Measurements from ENCODE around the gene ARHGEF3.

Gene ARHGEF3

DNA sequence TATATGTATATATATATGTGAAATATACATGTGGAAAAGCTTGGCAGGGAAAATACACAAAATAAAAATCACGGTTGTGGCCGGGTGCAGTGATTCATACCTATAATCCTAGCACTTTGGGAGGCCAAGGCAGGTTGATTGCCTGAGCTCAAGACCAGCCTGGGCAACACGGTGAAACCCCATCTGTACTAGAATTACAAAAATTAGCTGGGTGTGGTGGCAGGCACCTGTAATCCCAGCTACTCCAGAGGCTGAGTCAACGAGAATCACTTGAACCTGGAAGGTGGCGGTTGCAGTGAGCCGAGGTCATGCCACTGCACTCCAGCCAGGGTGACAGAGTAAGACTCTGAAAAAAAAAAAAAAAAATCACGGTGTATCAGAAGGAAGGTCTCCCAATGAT lies 20.8 kb upstream of the ARHGEF3 start:
- DNase-seq (ENCODE audit: low spot score) = no peak

DNA sequence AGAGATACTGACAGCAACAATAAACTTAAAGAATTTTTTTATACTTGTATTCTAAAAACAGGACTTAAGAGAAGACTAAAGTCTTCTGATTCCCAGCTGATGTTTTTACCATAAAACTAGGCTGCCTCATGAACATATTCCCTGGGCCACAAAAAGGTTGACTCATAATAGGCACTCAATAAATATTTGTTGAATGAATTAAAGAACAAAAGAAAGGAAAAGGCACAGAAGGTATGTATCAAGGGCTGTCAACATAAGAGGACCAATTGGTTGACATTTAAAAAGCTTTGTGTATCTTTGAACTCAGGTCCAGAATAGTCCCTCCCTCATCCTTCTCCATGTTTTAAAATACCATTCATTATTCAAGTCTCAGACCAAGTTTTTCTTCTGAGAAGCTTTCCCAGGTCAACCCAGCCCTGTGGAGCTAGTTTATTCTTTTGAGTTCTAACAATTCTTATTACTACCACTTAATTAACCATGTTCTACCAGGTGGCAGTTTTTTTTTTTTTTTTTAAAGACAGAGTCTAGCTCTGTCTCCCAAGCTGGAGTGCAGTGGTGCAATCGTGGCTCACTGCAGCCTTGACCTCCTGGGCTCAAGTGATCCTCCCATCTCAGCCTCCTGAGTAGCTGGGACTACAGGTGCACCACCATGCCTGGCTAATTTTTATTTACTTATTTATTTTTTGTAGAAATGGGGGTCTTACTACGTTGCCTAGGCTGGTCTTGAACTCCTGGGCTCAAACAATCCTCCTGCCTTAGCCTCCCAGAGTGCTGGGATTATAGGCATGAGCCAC lies 17.5 kb upstream of the ARHGEF3 start:
- DNase-seq (ENCODE audit: low spot score) = no peak

DNA sequence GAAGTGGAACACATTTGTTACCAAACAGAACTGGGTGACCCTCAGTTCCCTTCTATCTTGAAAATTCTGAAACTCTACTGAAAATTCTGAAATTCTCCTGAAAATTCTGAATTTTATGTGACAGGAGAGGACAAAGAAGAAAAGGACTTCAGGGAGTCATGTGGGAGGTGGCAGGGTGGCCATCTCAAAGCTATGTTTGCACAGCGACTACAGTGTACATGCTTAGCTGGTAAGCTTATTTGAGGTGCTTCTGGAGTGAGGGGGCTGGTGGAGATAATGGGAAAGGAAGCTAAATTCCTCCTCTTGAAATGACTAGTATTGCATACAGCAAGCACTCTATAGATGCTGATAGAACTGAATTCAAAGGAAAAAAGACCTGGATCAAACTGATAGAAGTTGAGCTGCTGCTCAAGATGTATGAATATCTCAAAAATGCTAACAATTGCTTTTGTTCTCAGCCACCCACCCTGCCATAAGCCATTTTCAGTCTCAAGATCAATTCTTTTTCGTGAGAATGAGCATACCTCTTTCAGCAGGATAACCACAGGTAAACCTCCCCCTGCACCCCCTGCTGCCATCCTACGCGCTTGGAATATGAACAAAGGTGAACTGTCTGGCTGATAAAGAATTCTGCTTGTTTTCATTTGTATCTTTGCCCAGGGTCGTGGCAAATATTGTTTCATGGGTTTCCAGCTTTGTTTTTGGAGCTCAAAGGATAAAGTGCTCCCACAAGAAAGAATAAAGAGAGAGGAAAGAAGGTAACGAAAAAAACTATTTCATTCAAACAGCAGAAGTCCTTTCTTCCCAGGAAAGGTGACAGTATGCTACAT lies 16.6 kb upstream of the ARHGEF3 start:
- DNase-seq (ENCODE audit: low spot score) = no peak

DNA sequence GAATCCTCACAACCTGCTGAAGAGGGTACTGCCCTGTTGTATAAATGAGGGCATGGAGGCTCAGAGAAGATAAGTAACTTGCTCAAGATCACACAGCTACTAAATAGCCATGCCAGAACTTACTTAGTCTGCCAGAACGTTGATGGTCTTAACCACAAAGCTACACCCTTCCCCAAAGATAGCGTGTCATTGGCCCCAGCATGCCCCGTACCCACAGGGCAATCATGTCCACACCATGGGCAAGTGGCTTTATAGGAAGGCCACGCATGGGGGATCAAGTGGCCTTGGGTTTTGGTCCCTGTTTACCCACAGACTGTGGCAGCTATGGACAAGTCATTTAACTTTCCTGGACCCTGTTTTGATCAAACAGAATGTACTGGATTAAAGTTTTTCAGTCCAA lies 15.9 kb upstream of the ARHGEF3 start:
- no peak for DNase-seq (ENCODE audit: low spot score)

DNA sequence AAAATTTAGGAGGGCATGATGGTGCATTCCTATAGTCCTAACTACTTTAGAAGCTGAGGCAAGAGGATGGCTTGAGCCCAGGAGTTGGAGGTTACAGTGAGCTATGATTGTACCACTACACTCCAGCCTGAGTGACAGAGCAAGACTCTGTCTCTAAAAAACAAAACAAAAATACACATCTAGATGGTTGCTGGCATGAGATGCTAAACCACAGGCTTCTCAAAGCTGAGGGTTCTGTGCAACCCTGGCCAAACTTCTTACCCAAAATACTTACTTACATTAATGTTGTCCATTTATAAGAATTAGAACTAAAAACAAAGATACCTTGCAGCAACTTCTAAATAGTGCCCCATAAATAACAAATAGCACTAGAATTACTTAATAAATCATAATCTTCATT lies 14.3 kb upstream of the ARHGEF3 start:
- DNase-seq (ENCODE audit: low spot score) = no peak

DNA sequence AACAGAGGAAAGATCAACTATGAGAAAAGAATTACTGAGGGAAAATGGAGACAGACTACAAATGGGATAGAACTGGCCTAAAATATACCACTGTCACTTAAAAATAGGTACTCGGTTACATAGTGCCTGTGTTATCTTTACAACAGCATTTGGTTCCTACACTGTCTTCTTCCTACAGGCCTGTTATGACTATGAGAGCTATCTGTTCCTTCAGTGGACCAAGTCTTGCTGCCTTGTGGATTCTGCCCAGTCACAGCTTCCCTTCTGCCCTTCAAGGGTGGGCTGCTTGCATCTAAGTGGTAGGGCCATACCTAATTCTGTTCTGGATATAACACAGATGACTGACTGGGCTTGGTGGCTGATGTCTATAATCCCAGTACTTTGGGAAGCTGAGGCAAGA lies 13.8 kb upstream of the ARHGEF3 start:
- no peak for DNase-seq (ENCODE audit: low spot score)

DNA sequence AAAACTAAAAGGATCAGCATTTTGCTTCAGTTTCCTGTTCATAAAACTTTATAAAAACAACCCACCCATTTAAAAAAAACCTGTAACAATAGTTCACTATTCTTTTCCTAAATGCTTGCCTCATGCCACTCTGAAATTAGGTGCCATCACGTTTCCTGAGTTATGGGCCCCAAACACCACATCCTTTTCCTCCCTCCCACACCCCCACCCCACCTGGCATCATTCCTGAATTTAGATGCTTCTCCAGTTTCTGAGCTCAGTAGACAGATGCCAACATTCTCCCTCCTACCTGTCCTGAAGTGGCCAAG lies 11.9 kb upstream of the ARHGEF3 start:
- no peak for DNase-seq (ENCODE audit: low spot score)

DNA sequence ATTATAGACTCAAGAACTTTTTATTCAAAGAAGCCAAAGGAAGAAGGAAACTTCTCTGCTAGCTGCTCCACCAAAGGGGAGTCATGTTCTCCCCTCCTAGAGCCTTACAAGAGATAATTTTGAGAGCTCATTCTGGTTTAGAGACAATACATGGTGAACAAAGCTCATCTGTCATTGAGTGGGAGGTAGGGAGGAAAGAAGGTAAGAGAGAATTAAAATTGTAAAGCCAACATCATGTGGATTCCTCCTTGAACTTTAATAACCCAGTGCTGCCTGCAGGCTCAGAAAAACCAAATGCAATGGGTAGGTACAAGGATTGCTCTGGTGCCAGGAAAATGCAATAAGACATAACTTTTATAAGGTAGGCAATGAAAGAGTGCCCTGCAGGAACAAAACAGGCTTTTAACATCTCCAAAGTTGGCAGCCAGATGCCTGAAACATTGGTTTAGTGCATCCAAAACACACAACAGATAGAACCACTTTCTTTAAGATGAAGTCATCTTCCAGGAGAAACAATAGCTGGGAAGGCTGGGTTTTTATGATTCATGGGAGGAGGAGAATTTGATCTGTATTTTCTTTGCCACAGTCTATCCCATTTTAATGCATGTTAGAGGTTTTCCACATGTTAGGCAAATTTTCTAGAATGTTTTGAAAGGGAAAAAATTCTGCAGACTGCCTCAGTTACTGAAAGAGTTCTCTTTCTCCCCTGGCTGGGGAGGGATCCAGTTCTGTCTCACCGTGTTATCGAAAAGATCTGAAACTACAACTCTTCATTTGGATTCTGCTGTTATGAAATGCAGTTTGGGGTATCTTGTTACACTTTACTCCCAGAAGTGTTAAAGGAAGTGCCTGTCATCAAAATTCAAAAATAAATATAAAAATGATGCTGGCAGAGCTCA lies 11.3 kb upstream of the ARHGEF3 start:
- peak; percentile 44 for DNase-seq (ENCODE audit: low spot score)

DNA sequence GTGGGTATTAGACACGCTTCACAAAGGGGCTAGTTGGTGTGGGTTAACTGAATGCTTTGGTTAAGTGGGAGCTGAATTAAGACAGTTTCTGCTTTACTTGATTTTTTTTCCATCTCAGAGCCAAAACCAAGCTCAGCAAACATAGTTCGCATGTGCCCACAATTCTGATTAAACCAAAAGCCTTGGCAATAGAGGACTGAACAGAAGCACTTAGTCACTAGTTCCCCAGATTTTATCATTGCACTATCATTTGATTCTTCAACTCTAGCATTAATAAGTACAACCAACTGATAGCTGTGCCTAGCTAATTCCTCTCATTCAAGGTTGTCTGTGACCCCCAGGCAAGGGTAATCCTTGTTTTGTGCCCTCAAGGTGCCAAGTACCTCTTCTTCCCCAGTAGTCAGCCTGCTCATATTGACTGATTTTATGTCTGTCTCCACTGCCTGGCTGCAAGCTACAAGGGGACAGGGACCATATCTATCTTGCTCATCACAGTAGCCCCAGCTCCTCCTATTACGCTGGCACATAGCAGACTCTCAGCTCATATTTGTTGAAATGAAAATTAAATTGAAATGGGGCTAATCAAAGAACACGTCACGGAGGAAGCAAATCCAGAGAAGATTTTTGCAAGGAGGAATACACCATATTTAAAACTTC lies 9.9 kb upstream of the ARHGEF3 start:
- DNase-seq (ENCODE audit: low spot score) = no peak

DNA sequence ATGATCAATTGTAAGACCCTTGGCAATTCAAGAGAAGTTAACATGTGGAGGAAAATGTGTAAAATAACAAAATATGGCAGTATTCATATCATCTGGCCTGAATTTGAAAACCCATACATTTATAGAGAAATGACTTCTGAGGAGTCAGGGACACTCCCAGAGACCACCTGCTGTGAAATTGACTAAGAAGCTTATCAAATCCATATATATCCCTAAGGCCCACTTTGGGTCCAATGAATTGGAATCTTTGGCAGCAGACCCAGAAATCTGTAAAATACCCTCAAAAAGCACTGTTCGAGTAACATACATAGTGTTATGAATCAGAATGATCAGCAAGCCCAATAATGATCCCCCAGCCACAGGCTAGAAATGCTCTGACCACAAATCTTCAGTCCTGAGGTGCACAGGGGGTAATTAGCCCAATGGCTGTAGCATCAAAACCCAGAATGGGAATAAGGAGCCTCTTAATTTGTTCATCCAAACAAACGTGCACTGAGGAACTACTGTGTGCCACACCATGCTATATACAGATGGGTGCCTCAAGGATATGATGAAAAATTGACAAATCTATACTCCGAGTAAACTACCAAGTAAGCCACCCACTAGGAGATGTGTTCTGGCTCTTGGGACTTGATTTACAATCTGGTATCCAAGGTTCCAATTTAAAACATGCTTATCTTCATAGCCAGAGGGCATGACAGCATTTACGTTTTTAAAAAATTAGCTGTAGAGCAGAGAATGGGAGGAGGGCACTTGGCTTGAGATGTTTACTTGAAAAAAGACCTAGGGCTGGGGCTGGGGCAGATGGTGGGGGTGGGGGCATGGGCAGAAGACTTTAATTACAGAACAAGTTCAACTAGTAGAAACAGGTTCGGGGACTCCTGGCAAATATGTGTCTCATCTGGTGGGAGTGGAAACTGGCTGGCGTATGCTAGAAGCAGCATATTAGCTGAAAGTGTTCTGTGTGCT lies 9.1 kb upstream of the ARHGEF3 start:
- no peak for DNase-seq (ENCODE audit: low spot score)

DNA sequence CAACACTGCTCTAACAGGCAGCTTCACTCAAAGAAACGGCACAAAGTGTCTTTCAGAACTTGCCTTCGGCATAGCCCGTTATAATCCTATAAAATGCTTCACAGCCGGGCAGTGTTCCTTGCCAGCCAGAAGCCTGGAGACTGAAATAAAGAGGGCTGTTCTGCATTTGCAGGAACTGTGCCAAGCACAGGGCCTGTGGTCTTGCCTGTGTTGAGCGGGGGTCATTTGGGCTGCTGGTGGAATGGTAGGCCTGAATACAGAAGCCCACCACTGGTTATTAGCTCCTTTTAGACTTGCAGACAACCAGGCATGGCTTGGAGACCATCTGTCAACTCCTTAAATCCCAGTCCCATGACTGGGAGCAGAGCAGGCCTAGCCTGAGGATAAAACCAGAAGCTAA lies 4.7 kb upstream of the ARHGEF3 start:
- DNase-seq (ENCODE audit: low spot score) = peak; percentile 43

DNA sequence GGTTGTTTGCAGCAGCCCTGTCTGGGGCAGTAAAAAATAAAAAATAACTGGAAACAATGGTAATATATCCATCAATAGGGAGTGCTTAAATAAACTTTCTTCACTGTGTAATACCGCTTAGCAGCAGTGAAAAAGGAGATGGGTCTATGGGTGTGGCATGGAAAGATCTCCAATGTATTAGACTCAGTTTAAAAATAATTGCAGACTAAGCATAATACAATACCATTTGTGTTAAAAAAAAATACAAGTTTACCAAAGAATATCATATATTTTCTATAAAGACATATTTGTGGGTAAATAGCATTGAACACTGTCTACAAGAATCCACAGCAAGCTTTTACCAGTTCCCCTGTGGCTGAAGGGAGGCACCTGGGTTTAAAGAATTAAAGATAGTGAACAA lies 1.0 kb upstream of the ARHGEF3 start:
- DNase-seq (ENCODE audit: low spot score) = no peak

DNA sequence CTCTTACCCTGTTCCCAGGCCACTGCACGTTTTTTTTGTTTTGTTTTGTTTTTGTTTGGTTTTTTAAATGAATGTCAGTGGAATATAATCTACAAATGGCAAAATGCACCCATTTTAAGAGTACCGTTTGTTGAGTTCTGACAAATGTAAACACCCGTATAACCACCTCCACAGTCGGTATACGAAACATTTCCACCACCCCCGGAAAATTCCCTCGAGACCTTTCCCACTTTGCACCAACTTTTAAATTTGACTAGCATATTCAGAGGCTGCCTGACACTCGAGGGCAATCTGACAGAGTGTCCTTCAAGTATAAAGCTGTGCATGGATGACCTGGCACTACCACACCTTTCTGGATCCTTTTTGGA lies 613 bp upstream of the ARHGEF3 start:
- DNase-seq (ENCODE audit: low spot score) = no peak

DNA sequence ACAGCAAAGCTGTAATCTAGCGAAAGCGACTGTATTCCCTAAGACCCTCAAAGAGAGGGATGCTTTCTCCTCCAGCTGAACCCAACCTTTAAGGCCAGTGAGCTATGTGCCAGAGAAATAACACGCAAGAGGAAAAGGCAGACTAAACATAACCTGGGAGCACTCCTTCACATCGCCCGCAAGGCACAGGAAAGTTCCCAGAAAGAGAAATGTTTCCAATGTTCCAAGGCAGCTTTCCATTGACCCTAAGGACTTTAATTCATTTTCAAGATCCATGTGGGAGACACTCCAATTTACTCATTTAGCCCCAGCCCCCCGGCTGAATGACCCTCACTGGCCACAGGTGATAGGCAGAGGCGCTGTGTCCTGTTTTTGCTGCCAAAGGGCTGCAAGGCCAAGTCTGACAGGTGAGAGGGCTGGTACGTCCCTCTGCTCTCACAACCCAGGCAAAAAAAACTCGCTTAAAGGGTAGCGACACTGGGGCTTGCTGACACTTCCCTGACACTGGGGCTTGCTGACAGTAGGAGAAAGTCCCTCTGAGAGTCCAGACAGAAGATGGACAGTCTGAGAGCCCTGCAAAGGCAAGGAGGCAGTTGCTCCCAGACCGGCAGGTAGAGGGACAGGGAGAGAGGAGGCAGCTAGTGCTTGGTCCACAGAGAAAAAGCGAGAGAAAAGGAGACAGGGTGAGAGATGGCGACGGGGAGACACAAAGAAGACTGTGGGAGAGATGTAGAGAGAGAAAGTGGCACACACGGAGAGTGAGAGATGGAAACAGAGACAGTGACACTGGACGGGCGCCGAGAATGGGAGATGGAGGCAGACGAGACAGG lies 702 bp downstream of the ARHGEF3 start:
- peak; percentile 20 for DNase-seq (ENCODE audit: low spot score)

DNA sequence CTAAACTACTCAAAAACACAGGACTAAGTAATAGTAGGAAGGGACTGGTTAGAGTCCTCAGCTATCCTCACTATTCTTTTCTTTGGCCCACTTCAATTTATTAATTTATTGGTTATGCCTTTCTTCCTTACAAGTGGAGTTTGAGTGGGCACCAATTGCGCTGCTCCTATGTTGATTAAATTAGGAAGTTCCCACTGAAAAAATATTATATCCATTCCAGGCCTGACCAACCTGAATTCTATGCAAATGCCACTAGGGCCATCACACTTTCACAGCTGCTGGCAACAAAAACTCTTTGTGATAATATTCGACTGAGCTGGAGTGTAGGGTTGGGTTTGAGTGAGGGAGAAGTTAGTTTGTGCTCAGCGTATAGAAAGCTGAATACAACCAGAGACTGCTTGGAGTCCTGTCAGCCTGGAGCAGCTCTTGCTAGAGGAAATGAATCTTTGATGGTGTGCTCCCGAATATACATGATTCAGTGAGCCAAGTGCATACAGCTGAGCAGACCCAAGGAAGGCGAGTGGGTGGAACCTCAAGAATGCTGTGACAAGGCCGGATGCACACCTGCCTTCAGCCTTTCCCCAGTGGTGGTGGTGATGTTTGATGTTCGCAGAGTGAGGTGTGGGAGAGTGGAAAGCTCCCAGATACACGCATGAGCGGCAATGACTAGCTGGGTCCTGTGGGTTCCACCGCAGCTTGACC lies 1.5 kb downstream of the ARHGEF3 start:
- DNase-seq (ENCODE audit: low spot score) = peak; percentile 49

DNA sequence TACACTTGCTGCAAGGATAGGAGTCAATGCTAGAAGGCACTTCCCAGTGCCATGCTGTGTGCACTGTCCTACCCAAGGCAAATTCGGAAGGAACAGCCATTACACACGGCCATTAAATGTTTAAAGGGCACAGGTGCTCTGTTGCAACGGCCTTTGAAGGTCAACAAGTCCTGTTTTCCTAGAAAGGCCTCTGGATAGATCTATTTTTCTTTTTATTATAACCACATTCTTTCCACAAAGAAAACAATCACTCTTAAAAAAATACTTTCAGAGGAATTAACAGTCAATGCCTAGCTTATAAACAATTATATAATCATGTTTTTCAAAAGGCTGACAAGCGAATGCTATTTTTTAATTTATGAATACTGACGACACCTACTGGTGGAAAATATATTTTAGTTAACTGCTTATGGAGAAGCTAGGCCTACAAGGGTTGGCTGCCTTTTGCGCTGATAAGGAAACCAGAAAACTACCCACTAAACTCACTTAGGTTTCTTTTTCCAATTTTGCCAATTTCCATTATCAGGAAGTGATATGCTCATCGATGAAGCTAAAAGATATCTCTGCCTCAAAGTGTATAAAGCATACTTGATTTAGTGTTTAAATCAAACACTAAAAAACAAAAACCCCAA lies 2.4 kb downstream of the ARHGEF3 start:
- peak; percentile 83 for DNase-seq (ENCODE audit: low spot score)

DNA sequence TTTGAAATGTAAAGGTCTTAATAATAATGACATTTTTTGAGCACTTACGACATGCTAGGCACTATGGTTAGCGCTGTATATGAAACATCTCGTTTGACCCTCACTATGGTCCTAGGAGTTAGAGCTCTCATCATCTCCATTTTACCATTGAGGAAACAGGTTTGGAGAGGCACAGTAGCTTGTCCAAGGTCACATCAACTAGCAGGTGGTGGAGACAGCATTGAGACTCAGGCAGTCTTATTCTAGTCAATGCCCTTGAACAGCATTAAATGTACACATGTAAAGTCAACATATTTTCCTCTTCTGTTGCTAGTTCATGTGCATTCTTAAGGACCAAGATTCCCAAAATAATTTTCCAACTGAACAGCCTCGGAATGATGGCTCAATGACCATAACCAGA lies 4.8 kb downstream of the ARHGEF3 start:
- DNase-seq (ENCODE audit: low spot score) = no peak

DNA sequence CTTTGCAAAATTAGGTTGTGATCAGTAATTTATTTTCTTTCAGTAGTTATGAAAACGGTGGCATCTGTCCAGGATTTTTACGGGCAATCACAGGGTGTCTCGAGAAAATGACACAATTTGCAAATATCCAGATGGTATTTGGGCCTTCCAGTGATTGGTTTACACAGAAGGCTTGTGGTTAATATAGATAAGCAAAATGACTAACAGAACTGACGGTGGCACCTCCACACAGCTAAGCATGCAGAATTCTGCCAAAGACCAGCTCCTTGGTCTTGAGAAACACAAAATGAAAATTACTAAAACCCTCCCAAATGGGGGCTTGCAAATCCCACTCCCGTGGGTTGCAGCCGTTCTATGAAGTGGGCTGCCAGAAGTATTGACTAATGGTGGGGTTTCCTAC lies 5.5 kb downstream of the ARHGEF3 start:
- DNase-seq (ENCODE audit: low spot score) = no peak

DNA sequence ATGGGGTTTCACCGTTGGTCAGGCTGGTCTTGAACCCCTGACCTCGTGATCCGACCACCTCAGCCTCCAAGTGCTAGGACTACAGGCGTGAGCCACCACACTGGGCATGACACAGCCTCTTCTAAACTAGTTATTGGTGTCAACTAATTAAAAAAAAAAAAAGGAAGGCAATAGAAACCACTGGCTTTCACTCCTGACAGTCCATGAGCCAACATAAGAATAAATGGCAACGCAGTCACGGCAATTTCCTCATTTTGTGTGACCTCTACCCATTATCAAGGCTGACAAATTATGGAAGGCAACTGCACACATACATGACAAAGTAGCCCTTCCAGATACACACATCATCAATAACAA lies 5.9 kb downstream of the ARHGEF3 start:
- no peak for DNase-seq (ENCODE audit: low spot score)
